Transverse colon (tissue), 4 donors: ENCODE measurements around the gene SUSD4. TPM values are rescaled to one million over a fixed set of nuclear protein-coding genes. Genes with fewer than 3 reads are reported as not detected.

Experiments
- DNase-seq: peaks from one replicate; pipeline ENCODE4 v3.0.0-alpha.2; 2019
- H3K27ac ChIP-seq, 4 donors: fragments of 200-600 bp; sonication (generic); 2 replicates each; pipeline ENCODE4 v1.5.1; 2016 to 2018; ENCODE audit warnings: inconsistent platforms in 4 of 4
- H3K27me3 ChIP-seq: fragments of 200-600 bp; sonication (generic); 2 replicates; pipeline ENCODE4 v1.5.1; 2017; ENCODE audit warnings: inconsistent platforms
- H3K36me3 ChIP-seq, 4 donors: fragments of 200-600 bp; sonication (generic); 2 replicates each; pipeline ENCODE4 v1.5.1; 2017 to 2019; ENCODE audit warnings: inconsistent platforms in 4 of 4
- H3K4me1 ChIP-seq, 4 donors: fragments of 200-600 bp; sonication (generic); 2 replicates each; pipeline ENCODE4 v1.5.1; 2017 to 2020; ENCODE audit warnings: inconsistent platforms in 4 of 4
- H3K4me3 ChIP-seq, 4 donors: fragments of 200-600 bp; sonication (generic); 1 replicate in 1 of 4; 2 replicates in 3 of 4; pipeline versions ENCODE4 v1.5.1 to v1.6.1; 2017 to 2019; ENCODE audit warnings: inconsistent platforms in 4 of 4
- H3K9me3 ChIP-seq, 2 donors: fragments of 200-600 bp; sonication (generic); 2 replicates each; pipeline ENCODE4 v1.5.1; 2017 to 2019; ENCODE audit warnings: inconsistent platforms in 2 of 2
- EP300 ChIP-seq: sonication (generic); formaldehyde crosslinking; IDR thresholded peaks from one replicate; pipeline ENCODE4 v1.6.1; 2017; ENCODE audit warnings: antibody characterized with exemption, low read depth
- POLR2A ChIP-seq: fragments of 450-650 bp; IDR thresholded peaks from one replicate; pipeline ENCODE4 v1.6.1; 2016; ENCODE audit warnings: antibody characterized with exemption, mild to moderate bottlenecking, moderate library complexity
- POLR2AphosphoS5 ChIP-seq, 3 donors: sonication (generic); formaldehyde crosslinking; IDR thresholded peaks; one replicate each; pipeline ENCODE4 v1.6.1; 2016; ENCODE audit warnings: antibody characterized with exemption in 3 of 3
- WGBS, 2 donors: methylation state at CpG; one replicate each; pipeline ENCODE4 v1.1.5; 2018; ENCODE audit warnings: low coverage in 1 of 2; 5-methylcytosine and 5-hydroxymethylcytosine counted together
- in situ Hi-C, 4 donors: fragments of 200-750 bp; cut with MboI; loops; one replicate each; pipeline versions ENCODE4 v1.15.0 to v1.15.1; 2017; ENCODE audit warnings: low sequenced_read_pairs in 3 of 4, low pct_ligation_motif_present in 1 of 4, low pct_unique_long_range_greater_than_20kb in 1 of 4
- intact Hi-C: fragments of 100-400 bp; cut with DNase I; formaldehyde crosslinking; loops from one replicate; pipeline ENCODE4 v1.15.1; 2023; ENCODE audit warnings: low total_unique reads
- total RNA-seq, 4 donors: library from RNA; depleted of rRNA; stranded (reverse); fragments of >200 nt; gene quantifications; one replicate each; pipeline ENCODE4 v1.1.0, GENCODE V29; 2016
- TF ChIP-seq, protein P1 (sequence below), 5 experiments: fragments of 200-600 bp in 3 of 5; fragments of 450-650 bp in 2 of 5; sonication (generic) in 3 of 5; IDR thresholded peaks; 1 replicate in 2 of 5; 2 replicates in 3 of 5; pipeline ENCODE4 v1.5.1; 2016 to 2017; ENCODE audit warnings: antibody characterized with exemption in 5 of 5, inconsistent platforms in 3 of 5, mild to moderate bottlenecking in 2 of 5, moderate library complexity in 1 of 5

Gene SUSD4
- total RNA-seq, 4 donors from 2014 or later, result 0.32 to 1.2 TPM; not detected in 2

DNA sequence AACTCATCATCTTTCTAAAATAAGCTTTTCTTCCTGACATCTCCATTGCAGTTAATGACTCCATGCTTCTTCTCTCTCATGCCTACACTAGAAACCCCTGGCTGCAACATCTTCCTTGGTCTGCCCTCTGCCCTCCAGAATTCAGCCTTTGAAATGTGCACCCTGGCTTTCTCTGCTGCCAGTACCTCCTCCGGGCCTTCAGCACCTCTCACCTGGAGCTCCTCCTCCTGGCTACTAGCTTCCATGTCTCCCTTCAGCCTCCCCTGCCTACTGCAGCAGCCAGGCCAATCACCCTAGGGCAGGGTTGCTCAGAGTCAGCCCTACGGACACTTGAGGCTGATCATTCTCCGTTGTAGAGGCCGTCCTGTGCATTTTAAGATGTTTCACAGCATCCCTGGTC lies 18.3 kb downstream of the SUSD4 start:
- in situ Hi-C loops, result no loop called here
- H3K4me3 ChIP-seq, result no peak overlapping the region
- no peaks in the 10 kb centered on the region for H3K36me3 ChIP-seq
- H3K27me3 ChIP-seq, result no peaks in the 10 kb centered on the region
- H3K27ac ChIP-seq, result no peak overlapping the region
- DNase-seq, result no peak
- TF ChIP-seq, protein P1, sequence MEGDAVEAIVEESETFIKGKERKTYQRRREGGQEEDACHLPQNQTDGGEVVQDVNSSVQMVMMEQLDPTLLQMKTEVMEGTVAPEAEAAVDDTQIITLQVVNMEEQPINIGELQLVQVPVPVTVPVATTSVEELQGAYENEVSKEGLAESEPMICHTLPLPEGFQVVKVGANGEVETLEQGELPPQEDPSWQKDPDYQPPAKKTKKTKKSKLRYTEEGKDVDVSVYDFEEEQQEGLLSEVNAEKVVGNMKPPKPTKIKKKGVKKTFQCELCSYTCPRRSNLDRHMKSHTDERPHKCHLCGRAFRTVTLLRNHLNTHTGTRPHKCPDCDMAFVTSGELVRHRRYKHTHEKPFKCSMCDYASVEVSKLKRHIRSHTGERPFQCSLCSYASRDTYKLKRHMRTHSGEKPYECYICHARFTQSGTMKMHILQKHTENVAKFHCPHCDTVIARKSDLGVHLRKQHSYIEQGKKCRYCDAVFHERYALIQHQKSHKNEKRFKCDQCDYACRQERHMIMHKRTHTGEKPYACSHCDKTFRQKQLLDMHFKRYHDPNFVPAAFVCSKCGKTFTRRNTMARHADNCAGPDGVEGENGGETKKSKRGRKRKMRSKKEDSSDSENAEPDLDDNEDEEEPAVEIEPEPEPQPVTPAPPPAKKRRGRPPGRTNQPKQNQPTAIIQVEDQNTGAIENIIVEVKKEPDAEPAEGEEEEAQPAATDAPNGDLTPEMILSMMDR (IDR thresholded peaks at IDR 0.05), result no peak
- TF ChIP-seq POLR2A, result no peak
- TF ChIP-seq POLR2AphosphoS5 (IDR thresholded peaks at IDR 0.05), result no peak
- TF ChIP-seq EP300, result no peak
- no peaks in the 10 kb centered on the region for H3K4me1 ChIP-seq
- intact Hi-C loops, result no loop called here
- 74% methylated on average over 4 of the region's 4 CpGs; no CpG with 5 or more reads in 1 of the 2 donors for WGBS, 2 donors
- no peaks in the 10 kb centered on the region for H3K9me3 ChIP-seq

DNA sequence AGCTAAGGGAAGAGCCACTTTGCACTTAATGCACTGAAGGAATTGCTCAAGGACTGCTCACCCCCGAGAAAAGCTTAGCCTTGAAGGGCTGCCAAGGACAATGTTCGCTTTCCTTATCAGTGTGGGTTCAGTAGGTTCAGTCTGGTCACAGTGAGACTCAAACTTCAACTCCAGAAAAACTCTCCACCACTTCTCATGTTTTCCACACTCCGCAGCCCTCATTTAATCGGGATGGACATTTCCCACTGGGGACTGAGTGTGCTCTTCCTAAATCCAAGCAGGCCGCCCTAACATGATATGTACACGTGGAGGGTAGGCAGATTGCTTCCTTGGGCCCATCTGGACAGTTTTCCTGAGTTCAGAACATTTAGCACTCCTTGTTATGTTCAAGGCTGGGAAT lies 19.5 kb downstream of the SUSD4 start:
- no peaks in the 10 kb centered on the region for H3K27me3 ChIP-seq
- no peaks in the 10 kb centered on the region for H3K4me1 ChIP-seq
- H3K27ac ChIP-seq, result no peak overlapping the region
- no peaks in the 10 kb centered on the region for H3K36me3 ChIP-seq
- H3K9me3 ChIP-seq, result no peaks in the 10 kb centered on the region
- TF ChIP-seq POLR2AphosphoS5 (IDR thresholded peaks at IDR 0.05), result no peak
- TF ChIP-seq, protein P1 (IDR thresholded peaks at IDR 0.05), result no peak
- TF ChIP-seq EP300, result no peak
- TF ChIP-seq POLR2A, result no peak
- intact Hi-C loops (no loop called here), in situ Hi-C loops (no loop called here)
- no peak overlapping the region for H3K4me3 ChIP-seq
- DNase-seq, result no peak
- 73% methylated on average over 6 of the region's 6 CpGs; no CpG with 5 or more reads in 1 of the 2 donors for WGBS, 2 donors

DNA sequence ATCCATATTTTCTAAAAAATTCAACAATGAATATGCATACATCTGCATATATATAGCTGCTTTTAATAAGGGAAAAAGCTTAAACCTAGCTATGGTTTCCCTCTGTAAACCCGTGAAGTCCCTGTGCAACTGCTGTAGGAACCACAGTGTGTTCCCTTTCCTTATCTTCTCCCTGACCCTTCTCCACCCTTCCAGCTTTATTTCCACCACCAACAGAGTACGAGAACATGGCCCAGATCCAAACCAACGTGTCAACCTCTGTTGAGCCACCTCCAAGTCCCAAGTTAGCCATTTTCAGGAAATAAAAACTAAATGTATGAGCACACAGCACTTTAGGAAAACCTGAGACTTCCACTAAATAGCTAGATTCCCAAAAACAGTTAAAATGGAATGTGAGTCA lies 20.3 kb downstream of the SUSD4 start:
- Histone ChIP-seq H3K36me3 (no peaks in the 10 kb centered on the region), H3K27me3 (no peaks in the 10 kb centered on the region), H3K27ac (no peak overlapping the region), H3K9me3 (no peaks in the 10 kb centered on the region), H3K4me1 (no peaks in the 10 kb centered on the region), H3K4me3 (no peak overlapping the region)
- intact Hi-C loops (no loop called here), in situ Hi-C loops (no loop called here)
- DNase-seq, result no peak
- 27 to 37% methylated on average over 3 of the region's 3 CpGs for WGBS, 2 donors
- TF ChIP-seq, protein P1 (IDR thresholded peaks at IDR 0.05), result no peak
- no peak for TF ChIP-seq POLR2A
- no peak for TF ChIP-seq POLR2AphosphoS5 (IDR thresholded peaks at IDR 0.05)

DNA sequence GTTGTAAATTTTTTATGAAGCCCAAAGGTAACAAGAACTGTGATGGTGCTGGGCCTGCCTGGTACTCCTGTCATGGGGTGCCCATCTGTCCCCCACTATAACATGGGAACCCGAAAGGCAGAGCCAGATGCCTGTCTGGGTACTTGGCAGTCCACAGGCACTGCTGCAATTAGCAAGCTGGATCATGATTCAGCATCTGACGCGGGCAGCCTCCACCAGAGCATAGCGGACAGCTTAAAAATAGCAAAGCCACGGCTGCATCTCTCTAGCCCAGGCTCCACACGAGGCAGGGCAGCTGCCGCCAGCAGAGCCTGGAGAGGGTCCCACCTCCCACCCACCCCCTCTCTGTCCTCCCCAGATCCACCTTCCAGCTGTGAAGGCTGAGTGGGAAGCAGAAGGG lies 22.9 kb downstream of the SUSD4 start:
- no peaks in the 10 kb centered on the region for H3K36me3 ChIP-seq
- H3K4me1 ChIP-seq, result no peaks in the 10 kb centered on the region
- in situ Hi-C loops, result no loop called here
- intact Hi-C loops, result no loop called here
- no peak overlapping the region for H3K4me3 ChIP-seq
- WGBS, 2 donors, result 61% methylated on average over 7 of the region's 7 CpGs; no CpG with 5 or more reads in 1 of the 2 donors
- no peak overlapping the region for H3K27ac ChIP-seq
- H3K9me3 ChIP-seq, result no peaks in the 10 kb centered on the region
- TF ChIP-seq EP300 (no peak), POLR2AphosphoS5 (IDR thresholded peaks at IDR 0.05) (no peak)
- TF ChIP-seq, protein P1 (IDR thresholded peaks at IDR 0.05), result no peak
- DNase-seq, result no peak
- H3K27me3 ChIP-seq, result no peaks in the 10 kb centered on the region
